Right renal pelvis (tissue), 4 donors: ENCODE data around the gene THEM4. TPM values are rescaled to one million over a fixed set of nuclear protein-coding genes. Genes with fewer than 3 reads are reported as not detected.
A peak's percentile ranks its signal among the peaks of the same experiment; 100 is the strongest.

Experiments
- DNase-seq, 4 donors: peaks; one replicate each; pipeline ENCODE4 v3.0.0-alpha.2; 2013; ENCODE audit warnings: low read depth in 4 of 4, low spot score in 3 of 4, missing footprints in 1 of 4
- polyA plus RNA-seq, 4 donors: library from polyadenylated mRNA; unstranded; fragments of 120-200 nt; gene quantifications; one replicate each; pipeline ENCODE4 v1.2.1, GENCODE V29; 2013; ENCODE audit not compliant: insufficient read length in 4 of 4

Gene THEM4
- polyA plus RNA-seq, 4 donors = 20.8 to 31.0 (median 23.9) TPM

DNA sequence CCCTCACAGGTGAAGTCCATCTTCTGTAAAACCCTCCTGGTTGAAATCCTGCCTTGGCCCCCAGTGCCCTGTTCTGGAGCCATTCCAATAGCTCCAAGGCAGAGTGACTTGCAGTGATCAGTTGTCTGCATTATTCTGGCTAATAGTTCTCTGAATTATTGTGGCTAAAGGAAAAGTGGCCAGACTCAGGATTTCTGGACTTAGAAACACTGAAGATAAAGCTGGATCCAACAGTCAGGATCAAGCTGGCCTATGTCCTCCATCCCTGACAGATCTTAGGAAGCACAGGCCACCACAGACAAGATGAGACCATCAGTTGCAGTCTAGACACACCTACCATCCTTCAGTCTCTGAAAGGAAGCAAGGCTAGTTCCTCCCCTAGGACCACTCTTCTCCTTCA, 68.9 kb downstream of the THEM4 start:
- no peak for DNase-seq

DNA sequence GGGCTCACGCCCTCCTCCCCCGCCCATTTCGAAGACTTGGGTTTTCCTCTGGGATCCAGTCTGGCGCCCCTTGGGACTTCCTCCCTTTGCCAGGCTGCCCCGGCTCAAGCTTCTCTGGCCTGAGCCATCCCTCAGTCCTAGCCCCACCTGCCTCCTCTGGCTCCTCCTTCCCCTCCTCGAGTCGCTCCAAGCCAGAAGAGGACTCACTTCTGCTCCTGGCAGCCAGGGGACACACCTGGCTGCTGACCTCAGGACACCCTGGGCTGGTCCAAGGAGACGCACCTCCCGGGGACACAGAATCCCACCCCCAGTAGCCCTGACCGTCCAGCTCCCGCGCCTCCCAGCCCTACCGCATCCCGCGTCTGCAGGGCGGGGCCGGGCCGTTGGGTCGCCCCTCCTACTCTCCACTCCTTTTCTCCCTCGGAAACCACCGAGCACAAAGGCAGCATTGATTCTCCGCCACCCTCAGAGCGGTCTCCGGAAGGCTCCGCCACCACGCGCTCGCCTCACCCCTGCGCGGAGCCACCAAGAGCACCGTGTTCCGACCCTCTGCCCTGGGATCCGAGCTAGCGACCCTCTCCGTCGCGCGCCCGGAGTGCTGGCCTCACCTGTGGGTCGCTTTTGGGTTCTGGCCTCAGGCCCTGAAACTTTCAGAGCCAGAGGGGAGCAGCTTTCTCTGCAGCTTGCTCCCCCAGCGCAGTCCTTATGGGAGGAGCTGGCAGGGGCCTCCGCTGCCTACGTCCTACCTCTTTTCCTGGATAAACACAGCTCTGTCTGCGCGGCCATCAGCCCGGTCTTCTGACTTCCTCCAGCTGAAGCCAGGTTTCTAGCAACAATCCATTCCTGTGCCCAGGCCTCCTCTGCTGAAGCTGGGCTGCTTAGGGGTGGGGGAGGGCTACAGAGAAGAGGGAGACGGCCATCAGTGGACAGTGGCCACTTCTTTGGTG, 69.6 kb downstream of the THEM4 start, which contains the start of gene C2CD4D:
Gene C2CD4D, minus strand, starts transcription at position 364 of the 947 bp plus-strand sequence. CDS start 831 bp downstream, outside the sequence.
- DNase-seq = peak in 1 of 4 donors; percentile 35

DNA sequence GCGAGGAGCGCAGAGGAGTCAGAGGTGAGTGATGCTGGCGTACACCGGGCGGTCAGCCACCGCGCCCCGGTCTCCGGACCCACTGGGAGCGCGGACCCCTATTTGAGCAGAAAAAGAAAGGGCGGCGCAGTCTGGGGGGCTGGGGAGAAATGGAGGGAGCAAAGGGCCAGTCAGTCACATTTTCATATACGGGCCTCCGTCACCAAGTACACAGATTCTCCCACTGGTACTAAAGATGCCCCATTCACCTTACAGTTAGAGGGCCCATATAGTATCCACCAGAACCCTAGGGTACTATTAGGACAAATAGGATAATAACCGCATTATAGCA, 70.3 kb downstream of the THEM4 start:
- DNase-seq = no peak

DNA sequence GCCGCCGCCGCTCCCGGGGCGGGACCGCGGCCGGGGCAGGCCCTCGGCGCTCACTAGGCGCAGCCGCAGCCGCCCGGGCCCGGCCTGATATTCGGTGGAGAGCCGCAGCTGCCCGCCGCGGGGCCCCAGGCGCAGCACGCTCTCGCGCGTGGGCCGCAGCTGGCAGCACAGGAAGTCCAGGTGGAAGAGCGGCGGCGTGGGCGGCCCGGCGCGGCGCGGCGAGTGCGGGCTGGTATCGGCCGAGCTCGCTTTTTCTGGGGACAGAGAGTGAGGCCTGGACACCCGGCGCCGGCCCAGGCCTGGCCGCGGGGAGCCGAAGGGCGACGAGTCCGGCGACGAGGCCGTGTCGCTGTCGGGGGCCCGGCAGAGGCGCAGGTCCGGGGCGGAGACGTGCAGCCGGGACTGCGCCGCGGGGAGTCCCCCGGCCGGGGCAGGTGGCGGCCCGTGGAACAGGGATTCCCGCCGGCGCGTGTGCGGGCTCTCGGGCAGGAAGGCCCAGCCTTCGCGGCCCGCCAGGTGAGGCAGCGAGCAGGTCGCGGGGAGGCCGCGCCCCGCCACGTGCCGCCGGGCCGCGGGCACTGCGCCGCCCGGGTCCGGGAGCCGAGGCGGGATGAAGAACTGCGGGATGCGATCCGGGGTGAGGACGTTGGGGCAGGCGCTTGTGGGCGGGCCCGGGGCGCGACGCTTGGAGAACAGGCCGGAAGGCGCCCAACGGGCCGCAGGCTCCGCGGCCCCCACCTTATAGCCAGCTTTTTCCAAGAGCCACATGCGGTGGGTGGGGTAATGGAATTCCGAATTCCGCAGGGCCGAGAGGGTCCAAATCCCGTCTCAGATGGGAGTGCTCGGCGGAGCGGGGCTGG, 70.9 kb downstream of the THEM4 start:
- DNase-seq = no peak

DNA sequence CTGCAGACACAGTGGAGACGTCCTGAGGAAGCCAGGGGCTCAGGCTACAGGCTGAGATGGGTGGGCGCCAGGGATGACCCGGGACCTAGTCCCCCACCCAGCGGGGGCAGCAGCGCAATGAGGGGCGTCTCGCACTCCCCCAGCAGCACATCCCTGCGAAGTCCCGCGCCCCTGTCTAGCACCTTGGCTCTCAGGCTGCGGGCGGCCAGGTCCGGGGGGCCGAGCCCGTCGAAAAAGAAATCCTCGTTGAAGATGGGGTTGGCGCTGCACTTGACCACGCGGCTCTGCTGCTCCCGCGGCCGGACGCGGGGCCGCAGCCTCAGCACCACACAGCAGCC, 71.5 kb downstream of the THEM4 start:
- no peak for DNase-seq

DNA sequence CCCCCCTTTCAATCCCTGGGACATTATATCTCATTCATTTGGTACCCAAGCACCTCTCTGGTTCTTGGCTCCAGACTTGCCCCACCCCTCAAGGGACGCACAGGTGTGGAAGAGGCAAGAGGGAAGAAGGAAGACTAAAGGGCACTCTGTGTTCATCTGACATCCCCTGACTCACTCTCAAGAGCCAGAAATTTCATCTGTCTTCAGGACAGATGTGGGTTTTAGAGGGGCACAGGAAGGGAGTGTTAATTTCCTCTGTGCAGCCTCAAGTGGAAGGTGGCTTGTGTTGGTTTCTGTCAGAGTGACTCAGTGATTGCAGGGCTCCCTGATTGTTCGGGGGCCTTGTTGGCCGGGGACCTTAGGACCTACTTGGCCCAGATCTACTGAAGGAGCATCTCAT, 72.1 kb downstream of the THEM4 start:
- DNase-seq = no peak

DNA sequence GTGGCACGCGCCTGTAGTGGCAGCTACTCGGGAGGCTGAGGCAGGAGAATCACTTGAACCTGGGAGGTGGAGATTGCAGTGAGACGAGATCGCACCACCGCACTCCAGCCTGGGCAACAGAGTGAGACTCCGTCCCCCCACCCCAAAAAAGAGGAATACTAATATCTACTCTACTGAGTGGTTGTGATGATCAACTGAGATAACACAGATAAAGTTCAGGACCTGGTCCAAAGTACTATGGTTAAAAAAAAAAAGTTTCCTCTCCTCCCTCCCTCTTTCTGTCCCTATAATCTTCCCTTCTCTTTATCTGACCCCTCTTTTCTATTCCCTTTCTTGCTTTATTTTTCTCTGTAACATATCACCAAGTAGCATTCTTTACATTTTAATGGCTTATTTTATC, 73.7 kb downstream of the THEM4 start:
- no peak for DNase-seq

DNA sequence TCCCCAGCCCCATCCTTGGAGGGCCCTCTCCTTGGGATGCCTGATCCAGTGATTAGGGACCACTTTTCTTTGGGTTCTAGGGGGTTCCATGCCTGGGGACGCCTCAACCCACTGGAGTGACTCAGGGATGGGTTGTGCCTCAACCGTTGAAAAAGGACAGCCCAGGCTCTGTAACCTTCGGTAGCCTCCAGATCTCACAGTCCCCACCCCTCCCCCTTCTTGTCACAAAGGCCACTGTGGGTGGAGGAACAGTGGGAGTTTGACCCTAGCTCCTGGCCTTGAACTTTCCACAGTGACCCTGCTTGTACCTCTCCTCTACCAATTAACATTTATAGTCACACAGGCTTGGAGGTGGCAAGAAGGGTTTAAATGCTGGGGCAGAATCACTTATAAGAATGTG, 75.1 kb downstream of the THEM4 start:
- DNase-seq = no peak

DNA sequence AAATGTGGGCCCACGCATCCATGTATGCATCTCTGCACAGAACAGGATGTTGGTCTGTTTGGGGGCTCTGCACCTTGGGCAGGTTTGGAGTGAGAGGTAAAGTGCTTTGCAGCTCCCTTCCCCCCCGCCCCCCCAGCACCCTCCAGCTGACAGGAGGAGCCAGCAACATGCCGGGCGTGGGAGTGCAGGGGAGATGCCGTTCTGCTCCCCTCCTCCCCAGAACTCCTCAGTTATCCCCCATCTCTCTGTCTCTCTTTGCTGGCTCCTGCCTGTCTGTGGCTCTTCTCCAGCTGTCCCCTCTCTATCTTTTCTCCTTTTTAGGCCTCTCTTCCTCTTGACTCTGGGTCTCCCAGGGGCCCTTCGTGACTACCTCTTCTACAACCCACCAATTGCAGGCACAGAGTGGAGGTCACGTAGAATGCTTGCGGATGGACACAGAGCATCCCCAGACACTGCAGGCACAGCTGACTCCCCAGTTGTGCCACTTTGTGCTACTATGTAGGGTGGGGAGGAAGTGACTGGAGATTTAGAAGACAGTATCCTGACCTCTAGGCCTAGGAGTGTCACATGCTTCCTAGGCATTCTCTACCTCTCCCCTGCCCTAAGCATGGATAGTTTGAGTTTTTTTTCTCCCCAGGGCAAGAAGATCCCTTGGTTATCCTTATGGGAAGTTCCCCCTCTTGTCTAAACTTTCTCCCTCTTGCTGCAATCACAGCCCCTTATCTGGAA, 76.0 kb downstream of the THEM4 start:
- DNase-seq = no peak

DNA sequence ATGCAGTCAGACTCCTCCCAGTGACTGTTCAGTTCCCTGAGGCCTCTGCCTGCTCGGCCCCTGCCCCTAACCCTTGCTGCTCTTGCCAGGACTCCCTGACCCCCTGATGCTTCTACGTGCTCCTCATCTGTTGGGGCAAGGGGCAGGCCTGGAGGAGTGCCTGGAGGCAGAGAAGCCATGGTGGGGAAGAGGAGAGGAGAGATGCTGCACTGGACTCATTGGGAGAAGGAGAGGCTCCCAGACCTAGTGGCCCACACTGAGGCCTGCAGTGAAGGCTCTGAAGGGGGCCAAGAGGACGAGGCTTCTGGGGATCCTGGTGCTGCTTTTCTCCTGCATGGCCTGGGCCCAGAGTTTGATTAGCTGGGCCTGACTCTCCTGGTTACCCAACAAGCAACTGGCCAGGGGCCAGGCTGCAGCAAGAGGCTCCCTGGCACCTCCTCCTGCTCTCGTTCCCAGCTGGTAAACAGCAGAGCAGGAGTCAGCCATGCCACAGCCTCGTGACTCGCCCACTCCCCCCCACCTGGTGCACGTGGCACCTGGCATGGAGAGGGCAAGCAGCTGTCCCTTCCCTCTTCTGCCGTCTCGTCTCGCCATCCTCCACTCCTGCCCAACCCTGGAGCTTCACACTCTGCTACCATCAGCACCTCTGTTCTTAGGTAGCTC, 76.9 kb downstream of the THEM4 start:
- DNase-seq = no peak

DNA sequence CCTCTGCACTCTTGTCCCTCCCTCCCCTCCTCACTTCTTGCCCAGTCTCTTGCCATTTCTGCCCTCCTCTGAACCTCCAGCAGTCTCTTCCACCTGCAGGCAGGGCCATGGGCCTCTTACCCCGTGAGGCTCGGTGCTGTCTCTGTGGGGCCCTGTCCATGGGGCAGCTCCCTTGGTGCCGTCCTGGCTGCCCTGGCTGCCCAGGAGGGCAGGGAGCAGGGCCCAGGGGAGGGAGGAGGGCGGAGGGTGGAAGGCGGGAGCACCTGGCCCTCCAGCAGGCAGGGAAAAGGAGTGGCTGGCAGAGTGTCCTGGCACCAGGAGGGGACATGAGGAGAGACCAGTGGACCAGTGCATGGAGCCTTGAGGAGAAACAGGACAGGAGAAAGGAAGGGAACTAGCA, 77.7 kb downstream of the THEM4 start, which contains the start of gene RORC:
Gene RORC, minus strand, starts transcription at position 198 of the 400 bp plus-strand sequence. Its CDS starts 38 bp downstream, at position 160.
- DNase-seq = no peak

DNA sequence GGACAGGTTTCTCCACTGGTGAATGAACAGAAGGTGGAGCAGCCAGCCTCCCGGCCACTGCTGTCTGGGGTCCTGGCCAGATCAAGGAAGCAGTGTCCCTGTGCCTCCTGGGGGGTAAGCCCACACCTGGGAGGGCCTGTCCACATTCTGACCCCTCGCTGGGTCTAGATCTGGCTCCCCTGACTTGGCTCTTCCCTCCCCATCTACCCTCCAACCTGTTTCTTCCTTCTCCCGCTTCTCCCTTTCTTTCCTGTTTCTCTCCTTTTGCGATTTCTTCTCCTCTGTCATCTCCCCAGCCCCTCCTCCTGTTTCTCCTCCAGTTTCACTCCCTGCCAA, 78.1 kb downstream of the THEM4 start:
- DNase-seq = no peak

DNA sequence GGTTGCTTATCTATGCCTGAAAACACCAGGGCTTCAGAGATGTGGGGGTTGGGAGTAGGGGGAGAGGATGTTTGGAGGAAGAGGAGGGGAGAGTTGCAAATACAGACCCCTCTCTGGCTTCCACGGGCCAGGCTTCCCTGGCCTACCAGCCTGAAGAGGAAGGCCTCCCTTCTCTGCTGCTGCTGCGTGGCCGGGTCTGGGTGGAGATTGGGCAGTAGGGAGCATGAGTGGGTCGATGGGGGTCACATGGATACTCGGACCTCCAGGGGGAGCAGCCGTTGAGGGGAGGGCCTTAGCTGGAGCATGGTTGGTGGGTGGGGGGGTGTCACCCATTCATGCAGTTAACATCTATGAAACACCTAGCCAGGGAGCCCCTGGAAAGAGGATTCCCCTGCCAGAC, 79.3 kb downstream of the THEM4 start:
- no peak for DNase-seq

DNA sequence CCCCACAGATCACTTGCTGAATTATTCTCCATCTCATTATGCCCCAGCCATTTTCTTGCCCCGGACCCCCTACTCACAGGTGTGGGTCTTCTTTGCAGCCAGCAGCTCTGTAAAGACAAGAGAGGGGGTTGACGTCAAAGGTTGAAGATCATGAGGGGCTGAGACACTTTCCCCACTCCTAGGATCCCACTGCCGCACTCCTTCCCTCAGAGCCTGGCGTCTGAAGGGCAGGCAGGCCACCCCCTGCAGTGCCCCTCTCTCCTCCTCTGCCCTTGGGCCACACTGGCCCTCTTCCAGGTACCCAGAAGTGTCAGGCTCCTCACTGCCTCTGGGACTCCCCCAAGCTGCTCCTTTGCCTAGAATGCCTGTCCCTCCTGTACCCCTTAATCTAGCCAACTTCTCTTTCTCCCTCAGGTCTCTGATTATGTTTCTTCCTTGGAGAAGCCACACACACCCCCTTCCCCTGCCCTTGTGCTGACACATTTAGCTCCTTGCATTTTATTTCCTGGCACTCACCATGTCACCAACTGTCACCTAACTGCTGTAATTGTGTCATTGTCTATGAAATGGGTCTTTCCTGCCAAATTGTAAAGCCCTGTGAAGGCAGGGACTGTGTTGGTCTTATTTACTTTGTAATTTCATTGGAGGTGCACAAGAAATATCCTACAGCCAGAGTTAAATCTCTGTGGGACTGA, 79.8 kb downstream of the THEM4 start:
- DNase-seq = no peak

DNA sequence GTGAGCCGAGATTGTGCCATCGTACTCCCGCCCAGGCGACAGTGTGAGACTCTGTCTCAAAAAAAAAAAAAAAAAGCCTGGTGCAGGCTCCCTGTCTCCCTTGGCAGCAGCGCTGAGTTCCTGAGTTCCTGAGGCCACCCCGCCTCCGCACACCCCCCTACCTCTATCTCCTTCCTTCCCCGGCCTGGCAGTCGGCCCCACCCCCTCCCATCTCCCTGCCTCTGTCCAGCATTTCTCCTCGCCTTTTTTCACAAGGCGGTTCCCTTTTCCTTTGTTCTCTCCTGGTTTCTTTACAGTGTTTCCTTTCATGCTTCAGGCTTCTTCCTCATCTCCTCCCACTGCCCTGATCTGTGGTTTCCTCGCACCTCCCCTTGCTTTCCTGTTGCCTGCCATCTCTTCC, 80.4 kb downstream of the THEM4 start:
- peak in 1 of 4 donors; percentile 40 for DNase-seq

DNA sequence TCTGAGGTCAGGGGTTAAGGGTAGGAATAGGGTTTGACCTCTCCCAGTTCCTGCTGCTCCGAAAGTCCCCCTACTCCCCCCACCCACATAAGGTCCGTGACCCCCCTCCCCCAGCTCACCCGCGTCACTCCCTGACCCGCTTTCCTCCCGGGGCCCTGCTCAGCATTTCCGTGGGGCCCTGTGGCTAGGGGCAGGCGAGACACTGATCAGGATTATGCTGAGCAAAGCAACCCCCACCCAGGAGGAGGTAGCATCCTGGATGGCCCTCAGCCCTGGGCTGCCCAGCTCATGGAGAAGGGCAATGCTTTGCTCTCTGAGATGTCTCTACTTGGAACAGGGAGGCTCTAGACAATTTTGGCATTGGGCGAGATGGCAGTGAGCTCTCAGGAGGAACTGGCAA, 81.5 kb downstream of the THEM4 start:
- no peak for DNase-seq

DNA sequence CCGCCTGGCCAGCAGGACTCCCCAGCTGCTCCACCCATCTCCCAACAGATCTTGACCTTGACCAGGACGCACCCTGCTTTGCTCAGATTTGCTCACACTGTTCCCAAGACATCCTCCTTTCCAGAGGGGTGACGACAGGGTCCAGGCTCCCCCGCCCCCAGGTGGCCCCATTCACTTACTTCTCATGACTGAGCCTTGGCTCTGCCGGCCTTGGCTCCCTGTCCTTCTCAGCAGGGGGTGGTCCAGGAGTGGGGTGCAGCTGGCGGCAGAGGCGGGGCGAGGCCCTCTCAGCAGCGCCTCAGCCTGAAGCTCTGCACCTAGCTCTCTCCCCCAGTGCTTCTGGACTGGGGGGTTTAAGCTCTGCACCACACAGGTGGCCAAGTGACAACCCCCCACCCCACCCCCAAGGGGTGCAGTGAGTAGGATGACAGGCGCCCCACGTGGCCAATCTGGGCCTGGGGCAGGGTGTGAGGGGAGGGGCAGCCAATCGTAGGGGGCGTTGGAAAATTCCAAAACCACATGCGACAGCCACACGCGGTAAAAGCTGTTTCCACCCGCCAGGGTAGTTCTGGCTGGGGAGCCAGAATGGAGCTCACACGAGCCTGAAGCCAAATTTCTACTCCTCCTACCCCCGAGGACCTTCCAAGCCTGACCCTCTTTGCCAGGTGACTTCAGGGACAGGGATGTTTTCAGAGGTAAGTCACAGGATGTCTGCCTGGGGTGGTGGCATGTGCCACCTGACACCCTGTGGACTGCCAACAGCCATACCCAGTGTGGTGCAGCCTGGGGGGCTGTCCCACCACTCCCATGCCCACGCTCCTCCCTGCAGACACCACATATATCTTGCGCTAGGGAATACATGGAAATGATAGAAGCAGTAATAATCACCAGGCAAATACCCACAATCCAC, 83.3 kb downstream of the THEM4 start:
- no peak for DNase-seq

DNA sequence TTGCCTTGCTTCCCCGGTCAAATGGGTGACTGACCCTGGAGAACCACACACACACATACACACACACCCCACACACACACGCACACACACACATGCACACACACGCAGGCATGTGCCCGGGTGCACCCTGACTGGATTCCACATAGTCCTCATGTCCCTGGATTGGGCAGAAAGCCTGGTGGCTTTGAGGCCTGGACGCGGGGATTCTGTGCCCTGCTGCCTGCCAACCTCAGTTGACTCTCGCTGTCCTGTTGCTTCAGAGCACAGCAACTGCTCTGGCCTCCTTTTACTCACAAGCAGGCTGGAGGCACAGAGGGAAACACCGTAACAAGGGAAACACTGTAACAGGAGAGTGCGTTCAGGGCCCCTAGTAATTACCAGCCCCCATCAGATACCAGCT, 84.1 kb downstream of the THEM4 start:
- no peak for DNase-seq
